ENCODE measurements around the gene TEX50.
"Not testable (repeated sequence)": the region's sequence is repeated elsewhere in the genome, so short reads cannot be mapped to it uniquely, and the experiment has no call there.

TEX50 gene

DNA sequence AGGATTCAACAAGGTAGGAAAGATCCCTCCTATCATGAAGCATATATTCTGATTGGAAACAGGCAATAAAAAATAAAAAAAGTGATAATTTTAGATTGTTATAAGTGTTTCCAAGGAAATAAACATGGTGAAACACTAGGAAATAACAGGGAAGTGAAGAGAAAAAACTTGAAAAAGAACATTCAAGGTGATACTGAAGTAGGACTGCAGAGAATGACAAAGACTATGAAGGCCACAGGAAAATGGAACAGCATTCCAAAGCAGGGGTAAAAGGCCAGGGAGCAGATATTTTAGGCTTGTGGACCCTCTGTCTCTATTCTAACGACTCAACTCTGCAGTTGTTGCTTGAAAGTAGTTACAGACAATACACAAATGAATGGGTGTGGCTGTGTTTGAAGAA lies 26.6 kb downstream of the TEX50 start:
- in situ Hi-C loops (cut with MboI; ENCODE audit: low sequenced_read_pairs) = no loop called here

DNA sequence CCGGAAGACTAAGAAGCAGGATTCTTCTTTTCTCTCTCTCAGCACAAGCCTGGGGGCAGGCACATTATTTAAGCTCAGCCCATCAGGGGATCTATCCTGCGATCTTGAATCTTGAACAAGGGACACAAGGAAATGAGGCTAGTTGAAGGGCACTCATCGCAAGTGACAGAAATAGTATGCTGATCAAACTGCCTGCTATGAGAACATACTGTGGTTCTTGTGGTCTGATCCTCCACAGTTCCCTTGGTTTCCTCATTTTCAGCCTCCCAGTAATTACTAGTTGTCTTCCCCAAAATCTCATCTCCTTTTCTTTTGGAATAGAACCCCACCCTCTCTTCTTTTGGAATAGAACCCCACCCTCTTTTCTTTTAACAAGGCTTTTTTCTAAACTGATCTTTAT lies 28.0 kb downstream of the TEX50 start:
- in situ Hi-C loops (cut with MboI; ENCODE audit: low sequenced_read_pairs) = no loop called here

DNA sequence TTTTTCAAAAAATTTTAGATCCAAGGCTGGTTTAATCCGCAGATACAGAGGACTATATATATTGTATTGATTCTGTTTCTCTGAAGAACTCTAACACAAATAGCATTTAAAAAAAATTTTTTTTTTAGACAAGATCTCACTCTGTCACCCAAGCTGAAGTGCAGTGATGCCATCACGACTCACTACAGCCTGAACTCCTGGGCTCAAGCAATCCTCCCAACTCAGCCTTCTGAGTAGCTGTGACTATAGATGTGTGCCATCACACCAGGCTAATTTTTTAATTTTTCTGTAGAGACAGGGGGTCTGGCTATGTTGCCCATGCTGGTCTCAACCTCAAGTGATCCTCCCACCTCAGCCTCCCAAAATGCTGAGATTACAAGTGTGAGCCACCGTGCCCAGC lies 31.5 kb downstream of the TEX50 start:
- in situ Hi-C loops (cut with MboI; ENCODE audit: low sequenced_read_pairs) = no loop called here

DNA sequence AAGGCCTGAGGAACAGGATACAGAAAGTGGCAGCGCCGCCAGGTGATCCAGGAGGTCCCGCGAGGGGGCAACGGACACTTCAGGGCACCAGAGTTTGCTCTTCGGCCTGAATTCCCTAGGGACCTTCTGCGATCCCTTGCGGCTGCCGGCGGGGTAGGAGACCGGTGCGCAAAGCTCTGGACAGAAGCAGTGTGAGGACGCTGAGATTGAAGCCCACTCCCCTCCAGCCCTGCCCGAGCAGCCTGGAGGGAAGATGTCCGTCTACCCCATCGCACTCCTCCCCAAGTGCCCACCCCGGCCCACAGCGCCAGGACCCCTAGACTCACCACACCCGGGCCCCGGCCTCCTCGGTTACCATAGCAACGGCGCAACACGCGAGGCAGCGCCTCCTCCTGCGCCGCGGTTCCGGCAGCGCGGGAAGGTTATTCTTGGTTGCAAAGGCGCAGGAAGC lies 34.4 kb downstream of the TEX50 start, which contains the start of gene ANKRD45:
Gene ANKRD45 (minus strand): TSS at position 361 of the 451 bp plus-strand sequence. CDS start 10,433 bp downstream, outside the sequence.
- in situ Hi-C loops (cut with MboI; ENCODE audit: low sequenced_read_pairs) = no loop called here

DNA sequence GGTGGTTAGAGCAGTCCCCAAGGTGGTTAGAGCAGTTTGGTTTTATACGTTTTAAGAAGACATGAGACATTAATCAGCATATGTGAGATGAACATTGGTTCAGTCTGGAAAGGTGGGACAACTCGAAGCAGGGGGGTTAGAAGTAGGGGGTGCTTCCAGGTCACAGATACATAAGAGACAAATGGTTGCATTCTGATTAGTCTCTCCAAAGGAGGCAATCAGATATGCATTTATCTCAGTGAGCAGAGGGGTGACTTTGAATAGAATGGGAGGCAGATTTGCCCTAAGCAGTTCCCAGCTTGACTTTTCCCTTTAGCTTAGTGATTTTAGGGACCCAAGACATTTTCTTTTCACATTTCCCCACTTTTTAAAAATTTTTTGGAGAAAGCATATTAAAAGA lies 39.4 kb downstream of the TEX50 start:
- in situ Hi-C loops (cut with MboI; ENCODE audit: low sequenced_read_pairs) = not testable (repeated sequence)

DNA sequence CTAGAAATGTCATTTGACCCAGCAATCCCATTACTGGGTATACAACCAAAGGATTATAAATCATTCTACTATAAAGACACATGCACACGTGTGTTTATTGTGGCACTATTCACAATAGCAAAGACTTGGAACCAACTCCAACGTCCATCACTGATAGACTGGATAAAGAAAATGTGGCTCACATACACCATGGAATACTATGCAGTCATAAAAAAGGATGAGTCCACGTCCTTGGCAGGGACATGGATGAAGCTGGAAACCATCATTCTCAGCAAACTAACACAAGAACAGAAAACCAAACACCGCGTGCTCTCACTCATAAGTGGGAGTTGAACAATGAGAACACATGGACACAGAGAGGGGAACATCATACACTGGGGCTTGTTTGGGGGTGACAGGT lies 45.0 kb downstream of the TEX50 start:
- in situ Hi-C loops (cut with MboI; ENCODE audit: low sequenced_read_pairs) = not testable (repeated sequence)

DNA sequence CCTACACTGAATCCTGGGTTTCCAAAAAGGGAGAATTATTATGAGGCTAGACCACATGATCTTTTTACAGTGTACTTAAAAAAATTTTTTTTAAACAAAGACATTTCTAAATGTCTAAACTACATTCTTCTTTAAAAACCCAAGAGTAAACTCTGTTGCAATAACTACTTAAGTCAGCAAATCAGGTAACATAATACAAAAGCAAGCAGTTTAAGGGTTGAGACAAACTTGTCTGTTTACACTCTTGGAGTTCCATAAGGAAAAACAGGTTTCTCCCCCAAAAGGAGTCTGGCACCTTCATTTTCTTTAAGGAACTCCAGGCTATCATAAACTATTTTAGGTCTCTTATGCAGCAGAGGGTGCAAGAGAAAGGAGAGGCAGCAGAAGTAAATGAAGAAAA lies 47.0 kb downstream of the TEX50 start:
- in situ Hi-C loops (cut with MboI; ENCODE audit: low sequenced_read_pairs) = no loop called here

DNA sequence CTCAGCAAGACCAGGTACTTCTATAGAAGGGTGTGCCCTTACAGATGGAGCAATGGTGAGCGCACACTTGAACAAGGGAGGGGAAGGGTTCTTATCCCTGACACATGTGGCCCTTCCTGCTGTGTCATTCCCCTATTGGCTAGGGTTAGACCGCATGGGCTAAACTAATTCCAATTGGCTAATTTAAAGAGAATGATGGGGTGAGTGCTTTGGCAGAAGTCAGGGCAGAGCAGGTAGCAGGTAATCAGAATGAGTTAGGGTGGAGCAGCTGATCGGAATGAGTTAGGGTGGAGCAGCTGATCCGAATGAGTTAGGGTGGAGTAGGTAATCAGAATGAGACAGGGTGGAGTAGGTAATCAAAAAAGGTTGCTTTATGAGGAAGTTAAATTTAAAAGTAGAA lies 48.7 kb downstream of the TEX50 start:
- in situ Hi-C loops (cut with MboI; ENCODE audit: low sequenced_read_pairs) = not testable (repeated sequence)

DNA sequence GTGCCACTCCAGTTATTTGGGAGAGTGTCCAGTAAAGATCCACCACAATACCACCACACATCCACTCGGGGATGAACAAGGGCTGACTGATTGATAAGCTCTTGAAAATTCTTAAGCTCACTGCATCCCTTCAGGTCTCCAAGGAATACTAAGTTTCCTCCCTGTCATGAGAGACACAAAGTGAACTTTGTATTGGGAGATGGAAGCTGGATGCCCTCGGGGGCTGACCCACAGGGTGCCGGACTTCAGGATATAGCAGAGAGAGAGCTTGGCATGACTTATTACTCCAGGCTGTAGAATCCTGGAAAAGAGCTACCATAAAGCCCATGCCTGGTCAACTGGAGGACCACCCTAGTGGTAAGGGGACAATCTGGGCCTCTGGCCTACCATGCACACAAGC lies 50.0 kb downstream of the TEX50 start:
- in situ Hi-C loops (cut with MboI; ENCODE audit: low sequenced_read_pairs) = not testable (repeated sequence)

All from HL-60/S4 treated with phorbol 12-myristate 13-acetate at 8.2 ng/mL for 4 days and 3 days (cell line).